Effector memory CD4-positive, alpha-beta T cell (primary cell): ENCODE results near the gene FAXC.
"Not testable (repeated sequence)": the region's sequence is repeated elsewhere in the genome, so short reads cannot be mapped to it uniquely, and the experiment has no call there.

ENCODE experiments used
- DNase-seq, 3 donors: peaks; one replicate each; pipeline ENCODE4 v3.0.0-alpha.2; 2020
- H3K27ac ChIP-seq: 2 replicates; pipeline ENCODE4 v1.7.0; 2013; ENCODE audit warnings: mild to moderate bottlenecking, low read length, moderate library complexity; ENCODE audit not compliant: insufficient read depth, poor library complexity, severe bottlenecking
- H3K27me3 ChIP-seq: replicated peaks from 2 replicates; pipeline ENCODE4 v1.7.0; 2013; ENCODE audit warnings: mild to moderate bottlenecking, low read length; ENCODE audit not compliant: insufficient read depth, control insufficient read depth, poor library complexity, severe bottlenecking
- H3K36me3 ChIP-seq: 2 replicates; pipeline ENCODE4 v1.7.0; 2013; ENCODE audit warnings: mild to moderate bottlenecking, low read length, moderate library complexity; ENCODE audit not compliant: control insufficient read depth, insufficient read depth
- H3K4me1 ChIP-seq: 2 replicates; pipeline ENCODE4 v1.7.0; 2013; ENCODE audit warnings: low read length, mild to moderate bottlenecking; ENCODE audit not compliant: control insufficient read depth, insufficient read depth, poor library complexity, severe bottlenecking
- H3K4me3 ChIP-seq: 2 replicates; pipeline ENCODE4 v1.7.0; 2013; ENCODE audit warnings: low read length, low read depth, mild to moderate bottlenecking; ENCODE audit not compliant: insufficient read depth, poor library complexity, severe bottlenecking
- H3K9me3 ChIP-seq: 2 replicates; pipeline ENCODE4 v1.7.0; 2013; ENCODE audit warnings: mild to moderate bottlenecking, low read length, moderate library complexity; ENCODE audit not compliant: control insufficient read depth

FAXC gene

DNA sequence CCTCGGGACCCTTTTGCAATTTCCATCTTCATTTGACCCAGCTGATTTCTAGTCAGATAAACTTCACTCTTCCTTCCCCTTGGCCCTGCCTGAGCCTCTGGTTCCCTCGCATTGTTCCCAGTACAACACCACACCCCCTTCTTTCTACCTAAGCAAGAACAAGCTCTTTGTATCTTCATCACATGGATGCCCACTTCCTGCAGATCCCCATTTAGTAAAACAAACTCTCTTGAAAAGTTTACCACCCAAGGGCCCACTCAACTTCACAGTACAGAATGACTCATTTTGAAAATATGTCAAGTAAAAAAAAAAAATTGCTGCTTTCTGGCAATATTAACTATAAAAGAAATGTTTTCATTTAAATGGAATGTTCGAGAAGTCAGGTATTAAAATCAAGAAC, 5.2 kb downstream of the FAXC start:
- Histone ChIP-seq H3K4me1 (no peaks in the 10 kb centered on the region), H3K4me3 (no peak overlapping the region), H3K27ac (no peak overlapping the region), H3K36me3 (no peaks in the 10 kb centered on the region), H3K9me3 (no peaks in the 10 kb centered on the region), H3K27me3 (peaks cover 12% of the 10 kb centered on the region)
- DNase-seq, result no peak

DNA sequence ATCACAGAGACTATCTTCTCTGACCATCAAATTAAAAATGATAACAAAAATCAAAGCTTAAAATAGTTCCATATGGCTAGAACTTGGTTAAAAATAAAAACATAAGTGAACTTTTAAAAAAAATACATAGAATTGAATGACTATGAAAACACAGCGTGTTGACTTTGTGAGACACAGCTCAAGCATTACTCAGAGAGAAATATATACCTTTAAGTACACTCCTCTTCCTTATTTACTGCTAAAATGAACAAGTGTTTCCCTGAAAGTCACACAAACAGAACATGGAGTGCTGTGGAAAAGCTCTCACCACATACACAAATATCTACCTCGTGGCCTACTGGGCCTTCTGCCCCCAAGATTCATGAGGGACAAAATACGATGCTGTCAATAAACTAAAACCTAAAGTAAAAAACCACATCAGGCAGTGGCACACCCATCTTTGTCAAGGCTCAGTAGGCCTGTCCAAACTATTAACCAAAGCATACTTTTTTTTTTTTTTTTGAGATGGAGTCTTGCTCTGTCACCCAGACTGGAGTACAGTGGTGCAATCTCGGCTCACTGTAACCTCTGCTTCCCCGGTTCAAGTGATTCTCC, 7.5 kb downstream of the FAXC start:
- Histone ChIP-seq H3K27ac (no peak overlapping the region), H3K4me3 (no peak overlapping the region), H3K27me3 (peaks cover 8% of the 10 kb centered on the region), H3K4me1 (no peaks in the 10 kb centered on the region), H3K9me3 (no peaks in the 10 kb centered on the region), H3K36me3 (no peaks in the 10 kb centered on the region)
- DNase-seq, result no peak

DNA sequence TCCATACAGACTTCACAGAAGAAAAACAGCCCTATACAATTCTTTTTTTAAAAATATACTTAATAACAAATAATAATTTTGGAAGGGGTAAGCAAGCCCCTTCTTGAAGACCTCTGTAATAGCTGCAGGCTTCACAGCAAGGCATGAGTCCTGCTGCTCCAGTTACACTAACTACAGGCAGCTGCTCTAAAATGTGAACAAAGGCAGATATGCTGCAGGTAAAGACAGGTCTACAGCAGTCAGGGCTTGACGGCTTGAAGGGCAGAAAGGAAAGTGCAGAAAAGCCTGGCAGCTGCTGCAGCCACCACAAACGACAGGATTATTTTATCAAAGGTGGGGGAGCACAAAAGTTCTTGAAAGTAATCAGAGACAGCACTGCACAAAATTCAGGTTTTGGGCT, 11.3 kb downstream of the FAXC start:
- H3K36me3 ChIP-seq, result no peaks in the 10 kb centered on the region
- no peak for DNase-seq
- H3K4me3 ChIP-seq, result no peak overlapping the region

DNA sequence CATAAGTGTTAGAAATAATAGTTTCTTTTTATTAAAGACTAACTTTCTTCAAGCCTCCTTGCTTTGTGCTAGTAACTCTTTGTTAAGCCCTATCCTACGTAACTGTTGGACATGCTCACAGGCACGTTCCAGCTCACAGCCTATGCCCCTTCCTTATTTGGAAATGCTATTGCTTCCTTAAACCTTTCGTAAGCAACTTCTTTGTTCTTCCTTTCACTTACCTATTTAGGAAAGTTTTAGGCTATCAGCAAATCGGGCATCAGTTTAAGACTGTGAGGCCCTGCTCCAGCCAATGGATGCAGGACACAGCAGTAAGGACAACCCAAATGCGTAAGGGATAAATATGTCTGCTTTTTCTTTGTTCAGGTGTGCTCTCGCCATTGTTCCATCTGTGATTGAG, 14.2 kb downstream of the FAXC start:
- H3K9me3 ChIP-seq, H3K36me3 ChIP-seq, DNase-seq, H3K4me1 ChIP-seq, H3K4me3 ChIP-seq, H3K27ac ChIP-seq, H3K27me3 ChIP-seq: not testable (repeated sequence)

More for the DNA sequence above, 11.3 kb downstream of the FAXC start:
- no peak overlapping the region for H3K27ac ChIP-seq
- H3K4me1 ChIP-seq, result no peaks in the 10 kb centered on the region
- no peaks in the 10 kb centered on the region for H3K9me3 ChIP-seq
- H3K27me3 ChIP-seq, result peaks cover 5% of the 10 kb centered on the region

DNA sequence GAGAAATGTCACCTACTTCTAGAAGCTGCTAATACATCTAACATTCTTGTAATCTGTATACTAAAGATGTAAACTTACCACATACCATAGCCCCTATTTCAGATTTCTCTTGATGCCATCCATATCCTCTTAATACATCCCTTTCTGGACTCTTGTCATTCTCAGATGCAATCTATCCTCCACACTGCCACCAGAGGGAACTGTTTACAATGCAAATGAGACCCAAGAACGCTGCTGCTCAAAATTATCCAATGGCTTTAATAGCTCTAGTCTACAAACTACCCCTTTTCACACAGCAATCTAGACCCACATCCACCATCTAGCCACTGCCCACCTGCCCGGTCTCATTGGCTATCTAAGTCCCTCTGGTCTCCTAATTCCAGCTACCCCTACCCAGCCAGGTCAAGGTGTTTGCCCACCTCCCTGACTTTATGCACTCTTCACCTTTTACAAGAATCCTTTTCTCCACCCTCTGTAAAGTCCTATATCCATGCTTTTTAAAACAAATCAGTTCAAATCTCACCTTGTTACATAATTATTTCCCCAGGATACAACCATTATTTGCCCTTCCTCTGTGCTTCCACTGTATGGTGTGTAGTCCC, 14.8 kb downstream of the FAXC start:
- H3K9me3 ChIP-seq, result no peaks in the 10 kb centered on the region
- DNase-seq, result no peak
- H3K36me3 ChIP-seq, result no peaks in the 10 kb centered on the region
- H3K27ac ChIP-seq, result no peak overlapping the region
- no peak overlapping the region for H3K4me3 ChIP-seq
- peaks cover 7% of the 10 kb centered on the region for H3K27me3 ChIP-seq
- H3K4me1 ChIP-seq, result no peaks in the 10 kb centered on the region

DNA sequence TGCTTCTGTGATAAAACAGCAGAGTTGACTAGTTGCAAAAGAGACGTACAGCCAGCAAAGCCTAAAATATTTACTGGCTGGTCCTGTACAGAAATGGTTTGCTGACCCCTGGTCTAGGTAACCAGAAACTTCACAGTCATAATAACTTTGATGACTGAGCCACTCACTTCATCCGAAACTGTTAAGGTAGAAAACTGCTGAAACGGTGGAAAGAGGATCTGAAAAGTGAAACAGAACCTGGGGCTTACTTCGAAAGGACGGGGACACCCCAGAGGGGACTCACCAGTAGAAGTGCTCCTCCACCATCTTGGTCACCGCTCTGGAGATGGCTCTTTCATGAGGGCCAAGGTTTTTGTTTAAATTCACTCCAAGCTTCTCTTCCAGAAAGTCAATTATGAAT, 16.4 kb downstream of the FAXC start:
- no peak for DNase-seq
- H3K36me3 ChIP-seq, result no peaks in the 10 kb centered on the region

DNA sequence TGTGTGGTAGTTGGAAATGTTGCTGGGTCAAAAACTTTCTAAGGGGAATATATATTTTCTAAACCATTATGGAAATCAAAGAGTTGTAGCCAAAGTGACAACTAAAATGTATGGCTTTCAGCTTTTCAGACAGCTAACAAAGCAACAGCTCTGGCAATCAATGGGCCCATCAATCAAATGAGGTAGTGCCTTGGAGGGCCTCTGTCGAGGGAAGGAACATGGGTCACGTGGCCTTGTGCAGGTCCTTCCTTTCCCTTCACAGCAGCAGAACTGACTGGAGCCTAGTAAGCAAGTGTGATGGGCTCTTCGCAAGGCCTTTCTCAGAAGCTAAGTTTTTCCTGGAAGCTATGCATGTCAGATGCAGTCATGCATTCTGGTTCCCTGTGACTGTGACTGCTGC, 17.9 kb downstream of the FAXC start:
- peaks cover 2% of the 10 kb centered on the region for H3K27me3 ChIP-seq
- no peaks in the 10 kb centered on the region for H3K36me3 ChIP-seq
- no peak for DNase-seq

More for the DNA sequence above, 16.4 kb downstream of the FAXC start:
- Histone ChIP-seq H3K27ac (no peak overlapping the region), H3K4me3 (no peak overlapping the region), H3K27me3 (peaks cover 2% of the 10 kb centered on the region), H3K9me3 (no peaks in the 10 kb centered on the region), H3K4me1 (no peaks in the 10 kb centered on the region)

DNA sequence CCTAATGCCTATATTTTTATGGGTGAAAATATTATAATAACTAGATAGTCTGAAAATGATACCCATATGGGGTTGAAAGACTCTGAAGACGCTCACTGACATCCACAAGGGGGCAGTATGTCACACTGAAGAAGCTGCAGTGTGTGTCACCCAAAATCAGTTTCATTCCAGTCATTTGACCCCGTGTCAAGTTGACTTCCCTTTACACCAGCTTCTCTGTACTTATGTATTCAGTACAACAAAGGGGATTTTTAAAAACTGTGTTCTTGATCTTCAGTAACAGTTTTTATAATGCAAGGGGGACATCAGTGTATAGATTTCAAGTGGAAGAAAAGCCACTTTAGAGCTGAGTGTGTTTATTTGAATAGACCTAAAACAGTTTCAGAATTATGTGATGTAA, 19.3 kb downstream of the FAXC start:
- no peaks in the 10 kb centered on the region for H3K9me3 ChIP-seq
- DNase-seq, result peak in 1 of 3 donors; percentile 26
- no peaks in the 10 kb centered on the region for H3K4me1 ChIP-seq
- no peaks in the 10 kb centered on the region for H3K36me3 ChIP-seq
- H3K27ac ChIP-seq, result no peak overlapping the region
- H3K27me3 ChIP-seq, result peaks cover 2% of the 10 kb centered on the region
- H3K4me3 ChIP-seq, result no peak overlapping the region

More for the DNA sequence above, 17.9 kb downstream of the FAXC start:
- no peak overlapping the region for H3K4me3 ChIP-seq
- H3K4me1 ChIP-seq, result no peaks in the 10 kb centered on the region
- H3K9me3 ChIP-seq, result no peaks in the 10 kb centered on the region
- H3K27ac ChIP-seq, result no peak overlapping the region

DNA sequence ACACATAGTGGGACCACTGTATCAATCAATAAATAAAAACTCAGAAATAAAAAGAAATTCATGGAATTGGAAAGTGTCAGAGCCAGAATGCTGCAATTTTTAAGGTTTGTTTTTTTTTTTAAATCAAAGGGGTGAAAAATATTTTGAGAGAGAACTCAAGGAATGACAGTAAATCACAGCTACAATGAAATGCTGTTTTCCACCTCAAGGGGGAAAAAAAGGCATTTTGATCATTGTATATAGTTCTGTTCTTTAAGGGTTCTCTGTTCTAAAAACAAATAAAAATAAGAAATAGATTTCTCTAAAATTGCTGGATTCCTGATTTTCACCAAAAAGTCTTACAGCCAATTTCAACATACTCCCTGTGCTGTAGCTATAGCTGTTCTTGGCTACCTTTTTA, 24.5 kb downstream of the FAXC start:
- Histone ChIP-seq H3K27me3 (no peaks in the 10 kb centered on the region), H3K4me3 (no peak overlapping the region), H3K9me3 (no peaks in the 10 kb centered on the region), H3K27ac (no peak overlapping the region), H3K36me3 (no peaks in the 10 kb centered on the region), H3K4me1 (no peaks in the 10 kb centered on the region)
- no peak for DNase-seq

DNA sequence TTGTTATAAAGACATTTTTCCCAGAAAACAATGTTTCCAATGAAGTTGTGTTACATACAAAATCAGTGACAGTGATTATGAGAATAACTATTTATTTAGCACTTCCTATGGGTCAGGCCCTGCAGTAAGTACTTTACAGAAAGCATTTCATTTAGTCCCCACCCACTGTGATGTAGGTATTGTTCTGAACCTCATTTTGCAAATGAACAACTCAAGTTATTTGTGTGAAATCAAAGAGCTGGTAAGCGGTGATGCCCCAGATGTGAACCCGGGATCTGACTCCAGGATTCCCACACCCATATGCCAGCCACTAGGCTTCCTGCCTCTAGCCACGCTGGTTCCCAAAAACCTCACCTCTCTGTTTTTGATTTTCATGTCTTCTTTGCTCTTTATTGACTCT, 30.9 kb downstream of the FAXC start:
- no peaks in the 10 kb centered on the region for H3K9me3 ChIP-seq
- H3K27ac ChIP-seq, result no peak overlapping the region
- H3K27me3 ChIP-seq, result no peaks in the 10 kb centered on the region
- no peak overlapping the region for H3K4me3 ChIP-seq
- H3K4me1 ChIP-seq, result no peaks in the 10 kb centered on the region
- DNase-seq, result no peak
- H3K36me3 ChIP-seq, result no peaks in the 10 kb centered on the region
